RWPE2 (cell line): ENCODE measurements around the gene LONRF3.

Source experiments
- ATAC-seq: fragments of 200-7000 bp; cut with Tn5 transposase; 3 replicates; pipeline ENCODE4 v1.9.1; 2021; ENCODE audit warnings: low read depth
- DNase-seq: peaks from one replicate; pipeline ENCODE4 v3.0.0-alpha.2; 2020; ENCODE audit warnings: low spot score
- H3K27ac ChIP-seq: fragments of 450-650 bp; 2 replicates; pipeline ENCODE4 v1.5.1; 2017; ENCODE audit warnings: mild to moderate bottlenecking; ENCODE audit not compliant: poor library complexity, severe bottlenecking
- H3K27me3 ChIP-seq: fragments of 250-450 bp; sonication (Bioruptor Pico); 2 replicates; pipeline ENCODE4 v1.5.1; 2021; ENCODE audit warnings: mild to moderate bottlenecking, moderate library complexity; ENCODE audit not compliant: insufficient read depth, poor library complexity, severe bottlenecking
- H3K36me3 ChIP-seq: fragments of 250-450 bp; sonication (Bioruptor Pico); 2 replicates; pipeline ENCODE4 v1.5.1; 2020; ENCODE audit warnings: low read depth, mild to moderate bottlenecking, moderate library complexity
- H3K4me1 ChIP-seq: fragments of 250-450 bp; sonication (Bioruptor Pico); 2 replicates; pipeline ENCODE4 v1.5.1; 2021; ENCODE audit warnings: mild to moderate bottlenecking, moderate library complexity; ENCODE audit not compliant: insufficient read depth, poor library complexity, severe bottlenecking
- H3K4me3 ChIP-seq: fragments of 250-450 bp; sonication (Bioruptor Pico); 2 replicates; pipeline ENCODE4 v1.5.1; 2021; ENCODE audit warnings: mild to moderate bottlenecking, moderate library complexity; ENCODE audit not compliant: severe bottlenecking
- H3K9me3 ChIP-seq: fragments of 250-450 bp; sonication (Bioruptor Pico); 2 replicates; pipeline ENCODE4 v1.5.1; 2021; ENCODE audit warnings: mild to moderate bottlenecking, moderate library complexity; ENCODE audit not compliant: severe bottlenecking
- TF ChIP-seq, protein P1 (sequence below): fragments of 450-650 bp; IDR thresholded peaks from one replicate; pipeline ENCODE4 v1.5.1; 2017; ENCODE audit warnings: mild to moderate bottlenecking, moderate library complexity; ENCODE audit not compliant: poor library complexity, severe bottlenecking

Gene LONRF3

DNA sequence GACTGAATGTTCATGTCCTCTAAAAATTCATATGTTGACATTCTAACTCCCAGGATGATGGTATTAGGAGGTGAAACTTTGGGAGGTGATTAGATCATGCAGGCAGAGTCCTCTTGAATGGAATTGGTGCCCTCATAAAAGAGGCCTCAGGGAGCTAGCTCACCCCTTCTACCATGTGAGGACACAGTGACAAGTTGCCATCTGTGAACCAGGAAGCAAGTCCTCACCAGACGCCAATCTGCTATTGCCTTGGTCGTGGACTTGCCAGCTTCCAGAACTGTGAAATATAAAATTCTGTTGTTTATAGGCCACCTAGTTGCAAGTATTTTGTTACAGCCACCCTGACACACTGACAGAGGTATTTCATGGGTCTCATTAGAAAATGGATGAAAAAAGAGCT is 28.5 kb upstream of the LONRF3 start:
- DNase-seq (no peak), ATAC-seq (no peak)
- Histone ChIP-seq H3K36me3 (no peaks in the 10 kb centered on the region), H3K4me3 (no peak overlapping the region), H3K9me3 (no peaks in the 10 kb centered on the region), H3K4me1 (no peaks in the 10 kb centered on the region), H3K27ac (no peak overlapping the region), H3K27me3 (no peaks in the 10 kb centered on the region)
- TF ChIP-seq, protein P1, sequence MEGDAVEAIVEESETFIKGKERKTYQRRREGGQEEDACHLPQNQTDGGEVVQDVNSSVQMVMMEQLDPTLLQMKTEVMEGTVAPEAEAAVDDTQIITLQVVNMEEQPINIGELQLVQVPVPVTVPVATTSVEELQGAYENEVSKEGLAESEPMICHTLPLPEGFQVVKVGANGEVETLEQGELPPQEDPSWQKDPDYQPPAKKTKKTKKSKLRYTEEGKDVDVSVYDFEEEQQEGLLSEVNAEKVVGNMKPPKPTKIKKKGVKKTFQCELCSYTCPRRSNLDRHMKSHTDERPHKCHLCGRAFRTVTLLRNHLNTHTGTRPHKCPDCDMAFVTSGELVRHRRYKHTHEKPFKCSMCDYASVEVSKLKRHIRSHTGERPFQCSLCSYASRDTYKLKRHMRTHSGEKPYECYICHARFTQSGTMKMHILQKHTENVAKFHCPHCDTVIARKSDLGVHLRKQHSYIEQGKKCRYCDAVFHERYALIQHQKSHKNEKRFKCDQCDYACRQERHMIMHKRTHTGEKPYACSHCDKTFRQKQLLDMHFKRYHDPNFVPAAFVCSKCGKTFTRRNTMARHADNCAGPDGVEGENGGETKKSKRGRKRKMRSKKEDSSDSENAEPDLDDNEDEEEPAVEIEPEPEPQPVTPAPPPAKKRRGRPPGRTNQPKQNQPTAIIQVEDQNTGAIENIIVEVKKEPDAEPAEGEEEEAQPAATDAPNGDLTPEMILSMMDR, result no peak

DNA sequence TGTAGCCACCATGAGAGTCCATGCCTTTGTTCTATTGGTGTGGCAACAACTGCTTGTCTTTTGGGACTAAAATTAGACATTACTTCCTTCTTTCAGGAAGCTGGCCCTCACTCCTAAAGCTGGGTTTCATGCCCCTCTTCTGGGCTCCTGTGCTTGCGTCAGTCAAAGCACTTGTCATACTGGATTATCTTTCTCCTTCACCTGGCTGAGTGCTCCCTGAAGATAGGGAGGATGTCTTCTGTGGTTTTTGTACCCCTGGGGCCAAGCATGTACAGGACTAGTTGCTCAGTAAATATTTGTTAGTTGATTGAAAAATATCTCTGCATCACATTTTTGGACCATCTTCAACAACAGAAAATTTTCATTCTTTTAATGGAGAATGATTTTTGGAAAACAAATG is 26.1 kb upstream of the LONRF3 start:
- Histone ChIP-seq H3K9me3 (no peaks in the 10 kb centered on the region), H3K4me3 (no peak overlapping the region), H3K4me1 (no peaks in the 10 kb centered on the region), H3K36me3 (no peaks in the 10 kb centered on the region), H3K27me3 (no peaks in the 10 kb centered on the region), H3K27ac (no peak overlapping the region)
- DNase-seq, result no peak
- TF ChIP-seq, protein P1, result no peak
- no peak for ATAC-seq

DNA sequence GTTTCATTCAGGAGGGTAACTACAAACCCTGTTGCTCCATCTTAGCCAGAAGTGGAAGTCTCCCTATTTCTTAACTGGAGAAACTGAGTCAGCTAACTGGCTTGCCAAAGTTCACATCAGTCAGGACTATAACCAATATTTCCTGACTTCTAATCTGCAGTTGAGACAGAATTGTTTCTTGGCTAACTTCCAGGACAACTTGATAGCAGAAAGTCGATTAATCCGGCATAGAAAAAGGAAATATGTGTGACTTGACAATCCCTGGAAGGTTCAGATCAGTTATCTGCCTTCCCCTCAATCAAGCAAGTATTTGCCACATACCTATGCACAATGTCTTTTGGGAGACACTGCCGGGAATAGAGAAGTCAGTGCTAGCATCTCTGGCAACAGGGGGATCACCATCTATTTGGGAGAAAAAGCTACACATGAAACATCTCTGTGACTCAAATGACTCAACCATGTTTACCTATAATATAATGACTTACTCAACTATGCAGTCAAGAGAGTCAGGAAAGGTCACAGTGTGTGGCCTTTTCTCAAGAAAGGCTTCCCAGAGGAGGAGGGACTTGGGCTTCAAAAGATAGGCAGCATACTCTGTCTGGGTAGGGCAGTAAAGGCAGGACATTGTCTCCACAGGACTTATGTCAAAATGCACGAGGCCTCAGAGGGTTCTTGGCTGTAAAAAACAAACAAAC is 12.4 kb upstream of the LONRF3 start:
- H3K36me3 ChIP-seq, result no peaks in the 10 kb centered on the region
- H3K4me3 ChIP-seq, result no peak overlapping the region
- ATAC-seq (no peak), DNase-seq (no peak)
- no peaks in the 10 kb centered on the region for H3K4me1 ChIP-seq
- H3K27ac ChIP-seq, result no peak overlapping the region
- TF ChIP-seq, protein P1, result no peak
- no peaks in the 10 kb centered on the region for H3K27me3 ChIP-seq
- no peaks in the 10 kb centered on the region for H3K9me3 ChIP-seq

DNA sequence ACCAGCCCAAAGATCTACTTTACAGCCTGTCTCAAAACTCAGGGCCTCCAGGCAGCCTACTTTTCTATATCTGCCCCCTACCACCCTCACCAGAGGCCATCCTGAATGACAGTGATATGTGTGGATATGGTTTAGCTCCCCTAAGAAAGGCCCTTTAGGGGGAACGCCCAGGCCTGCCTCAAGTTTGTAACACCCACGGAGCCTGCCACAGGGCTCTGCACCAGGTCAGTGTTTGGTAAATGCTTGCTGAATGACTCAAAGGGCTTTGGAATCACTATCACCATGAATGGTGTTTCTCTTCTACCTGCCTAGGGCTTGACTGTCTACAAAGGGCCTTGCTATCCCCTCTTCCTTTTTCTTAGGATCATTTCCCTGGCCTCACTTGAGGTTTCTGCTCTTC is 11.3 kb upstream of the LONRF3 start:
- no peak for DNase-seq
- H3K27ac ChIP-seq, result no peak overlapping the region
- ATAC-seq, result no peak
- H3K36me3 ChIP-seq, result no peaks in the 10 kb centered on the region
- H3K9me3 ChIP-seq, result no peaks in the 10 kb centered on the region
- no peaks in the 10 kb centered on the region for H3K27me3 ChIP-seq
- no peaks in the 10 kb centered on the region for H3K4me1 ChIP-seq
- no peak overlapping the region for H3K4me3 ChIP-seq
- TF ChIP-seq, protein P1, result no peak

DNA sequence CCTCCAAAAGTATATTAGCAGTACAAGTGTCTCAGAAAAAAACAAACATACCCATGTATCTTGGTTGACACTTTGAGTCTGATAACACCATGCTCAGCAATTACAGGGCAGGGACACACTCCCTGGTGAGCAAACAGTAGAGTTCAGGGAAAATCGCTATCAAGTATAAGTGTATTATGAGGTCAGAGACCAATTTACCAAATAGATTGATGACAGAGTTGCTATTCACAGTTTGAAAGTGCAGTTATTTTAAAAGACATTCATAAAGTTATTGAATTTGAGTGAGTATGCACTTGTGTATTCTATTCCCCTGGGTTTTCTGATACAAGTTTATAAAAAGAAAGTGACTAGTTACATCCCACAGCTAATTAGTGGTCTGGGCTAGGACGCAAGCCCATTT is 10.2 kb upstream of the LONRF3 start:
- no peaks in the 10 kb centered on the region for H3K27me3 ChIP-seq
- no peaks in the 10 kb centered on the region for H3K9me3 ChIP-seq
- H3K27ac ChIP-seq, result no peak overlapping the region
- TF ChIP-seq, protein P1, result no peak
- no peaks in the 10 kb centered on the region for H3K4me1 ChIP-seq
- ATAC-seq, result no peak
- no peak for DNase-seq
- no peak overlapping the region for H3K4me3 ChIP-seq
- no peaks in the 10 kb centered on the region for H3K36me3 ChIP-seq
